Effector memory CD4-positive, alpha-beta T cell (primary cell): ENCODE measurements around the gene PLCB4.

ENCODE experiments used
- DNase-seq, 3 donors: peaks; one replicate each; pipeline ENCODE4 v3.0.0-alpha.2; 2020
- H3K27ac ChIP-seq: 2 replicates; pipeline ENCODE4 v1.7.0; 2013; ENCODE audit warnings: mild to moderate bottlenecking, low read length, moderate library complexity; ENCODE audit not compliant: insufficient read depth, poor library complexity, severe bottlenecking
- H3K27me3 ChIP-seq: replicated peaks from 2 replicates; pipeline ENCODE4 v1.7.0; 2013; ENCODE audit warnings: mild to moderate bottlenecking, low read length; ENCODE audit not compliant: insufficient read depth, control insufficient read depth, poor library complexity, severe bottlenecking
- H3K36me3 ChIP-seq: 2 replicates; pipeline ENCODE4 v1.7.0; 2013; ENCODE audit warnings: mild to moderate bottlenecking, low read length, moderate library complexity; ENCODE audit not compliant: control insufficient read depth, insufficient read depth
- H3K4me1 ChIP-seq: 2 replicates; pipeline ENCODE4 v1.7.0; 2013; ENCODE audit warnings: low read length, mild to moderate bottlenecking; ENCODE audit not compliant: control insufficient read depth, insufficient read depth, poor library complexity, severe bottlenecking
- H3K4me3 ChIP-seq: 2 replicates; pipeline ENCODE4 v1.7.0; 2013; ENCODE audit warnings: low read length, low read depth, mild to moderate bottlenecking; ENCODE audit not compliant: insufficient read depth, poor library complexity, severe bottlenecking
- H3K9me3 ChIP-seq: 2 replicates; pipeline ENCODE4 v1.7.0; 2013; ENCODE audit warnings: mild to moderate bottlenecking, low read length, moderate library complexity; ENCODE audit not compliant: control insufficient read depth

Gene PLCB4

GRCh38 chr20:9179867-9180266 is 111.0 kb downstream of the PLCB4 start:
- Histone ChIP-seq H3K27ac (no peak overlapping the region), H3K9me3 (no peaks in the 10 kb centered on the region), H3K36me3 (no peaks in the 10 kb centered on the region), H3K4me3 (no peak overlapping the region), H3K27me3 (no peaks in the 10 kb centered on the region), H3K4me1 (no peaks in the 10 kb centered on the region)
- DNase-seq = no peak

- Histone ChIP-seq H3K4me3 (no peak overlapping the region), H3K27me3 (no peaks in the 10 kb centered on the region), H3K9me3 (no peaks in the 10 kb centered on the region), H3K27ac (no peak overlapping the region), H3K36me3 (no peaks in the 10 kb centered on the region), H3K4me1 (no peaks in the 10 kb centered on the region)
- no peak for DNase-seq
These were observed 111.8 kb downstream of the PLCB4 start for GRCh38 chr20:9180481-9181257.

- DNase-seq = no peak
- no peaks in the 10 kb centered on the region for H3K4me1 ChIP-seq
- H3K27me3 ChIP-seq = no peaks in the 10 kb centered on the region
- H3K9me3 ChIP-seq = no peaks in the 10 kb centered on the region
- no peaks in the 10 kb centered on the region for H3K36me3 ChIP-seq
- H3K27ac ChIP-seq = no peak overlapping the region
- H3K4me3 ChIP-seq = no peak overlapping the region
These were observed 116.6 kb downstream of the PLCB4 start for GRCh38 chr20:9185511-9185910.

GRCh38 chr20:9186396-9186795 is 117.5 kb downstream of the PLCB4 start:
- Histone ChIP-seq H3K4me3 (no peak overlapping the region), H3K9me3 (no peaks in the 10 kb centered on the region), H3K36me3 (no peaks in the 10 kb centered on the region), H3K4me1 (no peaks in the 10 kb centered on the region), H3K27me3 (no peaks in the 10 kb centered on the region), H3K27ac (no peak overlapping the region)
- no peak for DNase-seq

GRCh38 chr20:9195031-9195430 is 126.1 kb downstream of the PLCB4 start:
- no peak overlapping the region for H3K27ac ChIP-seq
- H3K4me3 ChIP-seq = no peak overlapping the region
- H3K4me1 ChIP-seq = no peaks in the 10 kb centered on the region
- DNase-seq = no peak
- H3K27me3 ChIP-seq = no peaks in the 10 kb centered on the region
- H3K9me3 ChIP-seq = no peaks in the 10 kb centered on the region
- no peaks in the 10 kb centered on the region for H3K36me3 ChIP-seq

- no peak overlapping the region for H3K4me3 ChIP-seq
- H3K9me3 ChIP-seq = no peaks in the 10 kb centered on the region
- H3K36me3 ChIP-seq = no peaks in the 10 kb centered on the region
- DNase-seq = no peak
- no peak overlapping the region for H3K27ac ChIP-seq
- no peaks in the 10 kb centered on the region for H3K4me1 ChIP-seq
- H3K27me3 ChIP-seq = no peaks in the 10 kb centered on the region
These were observed 127.2 kb downstream of the PLCB4 start for GRCh38 chr20:9196110-9196509.

- H3K4me3 ChIP-seq = no peak overlapping the region
These were observed 129.6 kb downstream of the PLCB4 start for GRCh38 chr20:9198460-9198859.

GRCh38 chr20:9200196-9200595 is 131.3 kb downstream of the PLCB4 start:
- Histone ChIP-seq H3K36me3 (no peaks in the 10 kb centered on the region), H3K4me1 (no peaks in the 10 kb centered on the region), H3K4me3 (no peak overlapping the region), H3K9me3 (no peaks in the 10 kb centered on the region), H3K27ac (no peak overlapping the region), H3K27me3 (no peaks in the 10 kb centered on the region)
- DNase-seq = no peak

More at GRCh38 chr20:9198460-9198859, 129.6 kb downstream of the PLCB4 start:
- H3K9me3 ChIP-seq = no peaks in the 10 kb centered on the region
- no peak overlapping the region for H3K27ac ChIP-seq
- no peaks in the 10 kb centered on the region for H3K27me3 ChIP-seq
- DNase-seq = no peak
- H3K4me1 ChIP-seq = no peaks in the 10 kb centered on the region
- no peaks in the 10 kb centered on the region for H3K36me3 ChIP-seq

- Histone ChIP-seq H3K4me1 (no peaks in the 10 kb centered on the region), H3K4me3 (no peak overlapping the region), H3K36me3 (no peaks in the 10 kb centered on the region), H3K27ac (no peak overlapping the region), H3K9me3 (no peaks in the 10 kb centered on the region), H3K27me3 (no peaks in the 10 kb centered on the region)
- no peak for DNase-seq
These were observed 131.7 kb downstream of the PLCB4 start for GRCh38 chr20:9200620-9201019.

- Histone ChIP-seq H3K9me3 (no peaks in the 10 kb centered on the region), H3K27ac (no peak overlapping the region), H3K36me3 (no peaks in the 10 kb centered on the region), H3K4me1 (no peaks in the 10 kb centered on the region), H3K27me3 (no peaks in the 10 kb centered on the region), H3K4me3 (no peak overlapping the region)
- DNase-seq = no peak
These were observed 133.7 kb downstream of the PLCB4 start for GRCh38 chr20:9202420-9203080.
